ENCODE measurements around the gene RALBP1.
"Not testable (repeated sequence)": the region's sequence is repeated elsewhere in the genome, so short reads cannot be mapped to it uniquely, and the experiment has no call there.

The RALBP1 gene

DNA sequence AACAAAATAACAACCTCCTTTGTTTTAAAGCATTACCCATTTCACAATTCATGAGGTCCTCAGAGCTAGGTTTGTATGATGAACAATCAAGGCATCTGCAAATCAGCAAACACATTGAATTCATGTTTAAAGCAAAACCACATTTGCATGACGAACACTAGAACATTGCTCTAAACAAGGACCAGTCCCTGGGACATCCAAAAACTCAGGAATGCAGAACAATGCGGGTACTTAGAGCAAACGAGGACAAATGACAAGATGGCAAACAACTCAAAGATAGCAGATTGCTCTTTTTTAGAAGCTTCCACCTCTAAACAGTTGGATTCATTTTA lies 45.7 kb upstream of the RALBP1 start:
- Histone ChIP-seq H3K18ac (ENCODE audit: low read depth in 1 of 2, low read length in 2 of 2) (no peak overlapping the region), H3K4me1 (ENCODE audit: control insufficient read depth, insufficient read depth, low read depth, low read length) (peaks cover 1% of the 10 kb centered on the region), H3K9me3 (ENCODE audit: control insufficient read depth, low read length) (peaks cover 8% of the 10 kb centered on the region), H3K4ac (ENCODE audit: low read depth in 1 of 2, low read length in 2 of 2) (no peak overlapping the region), H4K8ac (ENCODE audit: low read length) (no peak overlapping the region), H3K27ac (ENCODE audit: low read length, poor library complexity, severe bottlenecking) (no peak overlapping the region), H2BK120ac (ENCODE audit: low read depth, low read length) (no peak overlapping the region), H3K14ac (ENCODE audit: low read length in 2 of 2) (no peak overlapping the region), H4K91ac (ENCODE audit: low read length) (no peak overlapping the region), H3K79me1 (replicated peaks; ENCODE audit: low read length, poor library complexity, severe bottlenecking) (no peaks in the 10 kb centered on the region), H2AK5ac (ENCODE audit: low read length, severe bottlenecking) (no peak overlapping the region), H3K4me3 (ENCODE audit: insufficient read depth in 1 of 2, low read depth in 1 of 2, low read length in 2 of 2) (no peak overlapping the region), H2BK12ac (ENCODE audit: low read length in 2 of 2) (no peak overlapping the region), H2BK15ac (ENCODE audit: low read depth, poor library complexity, severe bottlenecking) (no peak overlapping the region), H2AFZ (ENCODE audit: low read depth, low read length) (no peak overlapping the region), H2BK5ac (ENCODE audit: low read depth, low read length, poor library complexity, severe bottlenecking) (no peak overlapping the region), H3K23ac (ENCODE audit: low read length in 2 of 2) (no peak overlapping the region), H3K27me3 (ENCODE audit: control insufficient read depth in 1 of 2, insufficient read depth in 1 of 2, low read length in 2 of 2) (no peaks in the 10 kb centered on the region), H3K36me3 (ENCODE audit: control insufficient read depth in 1 of 2, insufficient read depth in 2 of 2, low read depth in 1 of 2, low read length in 2 of 2) (no peaks in the 10 kb centered on the region), H3K4me2 (ENCODE audit: low read length, poor library complexity, severe bottlenecking) (no peak overlapping the region), H3K9ac (ENCODE audit: low read length) (no peak overlapping the region)
- DNase-seq: no peak
- WGBS: 76% methylated on average over 3 of the region's 3 CpGs

DNA sequence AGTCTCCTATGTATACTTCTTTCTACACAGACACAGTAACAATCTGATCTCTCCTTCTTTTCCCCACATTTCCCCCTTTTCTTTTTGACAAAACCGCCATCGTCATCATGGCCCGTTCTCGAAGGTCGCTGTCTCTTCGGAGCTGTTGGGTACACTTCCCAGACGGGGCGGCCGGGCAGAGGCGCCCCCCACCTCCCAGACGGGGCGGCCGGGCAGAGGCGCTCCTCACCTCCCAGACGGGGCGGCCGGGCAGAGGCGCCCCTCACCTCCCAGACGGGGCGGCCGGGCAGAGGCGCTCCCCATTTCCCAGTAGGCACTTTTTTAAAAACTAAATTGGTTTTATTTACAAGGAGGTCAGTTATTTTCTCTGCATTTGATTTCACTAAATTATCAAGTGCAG lies 45.0 kb upstream of the RALBP1 start:
- H3K27me3 ChIP-seq (ENCODE audit: control insufficient read depth in 1 of 2, insufficient read depth in 1 of 2, low read length in 2 of 2); H3K9me3 ChIP-seq (ENCODE audit: control insufficient read depth, low read length); DNase-seq; H2AK5ac ChIP-seq (ENCODE audit: low read length, severe bottlenecking); H2BK15ac ChIP-seq (ENCODE audit: low read depth, poor library complexity, severe bottlenecking); H3K4me3 ChIP-seq (ENCODE audit: insufficient read depth in 1 of 2, low read depth in 1 of 2, low read length in 2 of 2); H3K79me1 ChIP-seq (replicated peaks; ENCODE audit: low read length, poor library complexity, severe bottlenecking); H3K27ac ChIP-seq (ENCODE audit: low read length, poor library complexity, severe bottlenecking); H3K4me2 ChIP-seq (ENCODE audit: low read length, poor library complexity, severe bottlenecking); H3K36me3 ChIP-seq (ENCODE audit: control insufficient read depth in 1 of 2, insufficient read depth in 2 of 2, low read depth in 1 of 2, low read length in 2 of 2); H2AFZ ChIP-seq (ENCODE audit: low read depth, low read length); H3K4ac ChIP-seq (ENCODE audit: low read depth in 1 of 2, low read length in 2 of 2); H4K8ac ChIP-seq (ENCODE audit: low read length); H3K18ac ChIP-seq (ENCODE audit: low read depth in 1 of 2, low read length in 2 of 2); H2BK12ac ChIP-seq (ENCODE audit: low read length in 2 of 2); H3K14ac ChIP-seq (ENCODE audit: low read length in 2 of 2); H2BK120ac ChIP-seq (ENCODE audit: low read depth, low read length); H3K23ac ChIP-seq (ENCODE audit: low read length in 2 of 2); H3K9ac ChIP-seq (ENCODE audit: low read length); H2BK5ac ChIP-seq (ENCODE audit: low read depth, low read length, poor library complexity, severe bottlenecking); H3K4me1 ChIP-seq (ENCODE audit: control insufficient read depth, insufficient read depth, low read depth, low read length); H4K91ac ChIP-seq (ENCODE audit: low read length): not testable (repeated sequence)
- 97% methylated on average over 11 of the region's 22 CpGs for WGBS

- no peak overlapping the region for H3K14ac ChIP-seq (ENCODE audit: low read length in 2 of 2)
- no peak for DNase-seq
- no peak overlapping the region for H2AK5ac ChIP-seq (ENCODE audit: low read length, severe bottlenecking)
- no peak overlapping the region for H3K4me3 ChIP-seq (ENCODE audit: insufficient read depth in 1 of 2, low read depth in 1 of 2, low read length in 2 of 2)
- H3K23ac ChIP-seq (ENCODE audit: low read length in 2 of 2): no peak overlapping the region
- H4K91ac ChIP-seq (ENCODE audit: low read length): no peak overlapping the region
- no peak overlapping the region for H3K4ac ChIP-seq (ENCODE audit: low read depth in 1 of 2, low read length in 2 of 2)
- no peak overlapping the region for H2BK5ac ChIP-seq (ENCODE audit: low read depth, low read length, poor library complexity, severe bottlenecking)
- H3K9ac ChIP-seq (ENCODE audit: low read length): no peak overlapping the region
- no peaks in the 10 kb centered on the region for H3K27me3 ChIP-seq (ENCODE audit: control insufficient read depth in 1 of 2, insufficient read depth in 1 of 2, low read length in 2 of 2)
- H2BK15ac ChIP-seq (ENCODE audit: low read depth, poor library complexity, severe bottlenecking): no peak overlapping the region
- H3K18ac ChIP-seq (ENCODE audit: low read depth in 1 of 2, low read length in 2 of 2): no peak overlapping the region
- H3K79me1 ChIP-seq (replicated peaks; ENCODE audit: low read length, poor library complexity, severe bottlenecking): no peaks in the 10 kb centered on the region
- no peaks in the 10 kb centered on the region for H3K9me3 ChIP-seq (ENCODE audit: control insufficient read depth, low read length)
- no peak overlapping the region for H4K8ac ChIP-seq (ENCODE audit: low read length)
- H3K4me2 ChIP-seq (ENCODE audit: low read length, poor library complexity, severe bottlenecking): no peak overlapping the region
- 93% methylated on average over 5 of the region's 6 CpGs for WGBS
- no peak overlapping the region for H3K27ac ChIP-seq (ENCODE audit: low read length, poor library complexity, severe bottlenecking)
- H3K36me3 ChIP-seq (ENCODE audit: control insufficient read depth in 1 of 2, insufficient read depth in 2 of 2, low read depth in 1 of 2, low read length in 2 of 2): no peaks in the 10 kb centered on the region
- H2AFZ ChIP-seq (ENCODE audit: low read depth, low read length): no peak overlapping the region
- H2BK120ac ChIP-seq (ENCODE audit: low read depth, low read length): no peak overlapping the region
- peaks cover 1% of the 10 kb centered on the region for H3K4me1 ChIP-seq (ENCODE audit: control insufficient read depth, insufficient read depth, low read depth, low read length)
- H2BK12ac ChIP-seq (ENCODE audit: low read length in 2 of 2): no peak overlapping the region
These were observed 44.0 kb upstream of the RALBP1 start for GRCh38 chr18:9431296-9431695.

GRCh38 chr18:9433122-9433521 lies 42.2 kb upstream of the RALBP1 start:
- H3K4me2 ChIP-seq (ENCODE audit: low read length, poor library complexity, severe bottlenecking); H3K4ac ChIP-seq (ENCODE audit: low read depth in 1 of 2, low read length in 2 of 2); H3K23ac ChIP-seq (ENCODE audit: low read length in 2 of 2); H3K9me3 ChIP-seq (ENCODE audit: control insufficient read depth, low read length); H3K27ac ChIP-seq (ENCODE audit: low read length, poor library complexity, severe bottlenecking); H3K27me3 ChIP-seq (ENCODE audit: control insufficient read depth in 1 of 2, insufficient read depth in 1 of 2, low read length in 2 of 2); H3K4me1 ChIP-seq (ENCODE audit: control insufficient read depth, insufficient read depth, low read depth, low read length); H3K18ac ChIP-seq (ENCODE audit: low read depth in 1 of 2, low read length in 2 of 2); H3K36me3 ChIP-seq (ENCODE audit: control insufficient read depth in 1 of 2, insufficient read depth in 2 of 2, low read depth in 1 of 2, low read length in 2 of 2); H3K79me1 ChIP-seq (replicated peaks; ENCODE audit: low read length, poor library complexity, severe bottlenecking); H2BK5ac ChIP-seq (ENCODE audit: low read depth, low read length, poor library complexity, severe bottlenecking); H2BK15ac ChIP-seq (ENCODE audit: low read depth, poor library complexity, severe bottlenecking); H3K14ac ChIP-seq (ENCODE audit: low read length in 2 of 2); H3K9ac ChIP-seq (ENCODE audit: low read length); H3K4me3 ChIP-seq (ENCODE audit: insufficient read depth in 1 of 2, low read depth in 1 of 2, low read length in 2 of 2); H2BK12ac ChIP-seq (ENCODE audit: low read length in 2 of 2); H2AFZ ChIP-seq (ENCODE audit: low read depth, low read length); DNase-seq; H2AK5ac ChIP-seq (ENCODE audit: low read length, severe bottlenecking); H4K8ac ChIP-seq (ENCODE audit: low read length); H4K91ac ChIP-seq (ENCODE audit: low read length); H2BK120ac ChIP-seq (ENCODE audit: low read depth, low read length): not testable (repeated sequence)
- 94% methylated on average over 9 of the region's 10 CpGs for WGBS
